ENCODE data around the gene HNRNPAB. TPM values are rescaled to one million over a fixed set of nuclear protein-coding genes. Genes with fewer than 3 reads are reported as not detected.
A peak's percentile ranks its signal among the peaks of the same experiment; 100 is the strongest.

Gene HNRNPAB
- total and polyA plus RNA-seq, 9 of the 15 experiments (the other 6 are each of a cell fraction or from before 2014, with no cell fraction given): 34.6 to 425 (median 236) TPM

- no TSS peak for BruUV-seq (replicated peaks)
- Histone ChIP-seq H3K9me1 (ENCODE audit: control insufficient read depth, insufficient read depth, low read length) (no peaks in the 10 kb centered on the region), H3K4me2 (ENCODE audit: insufficient read depth, low read length) (peak overlapping the region; percentile 59), H3K9ac (ENCODE audit: insufficient read depth in 1 of 2, low read depth in 2 of 2, low read length in 2 of 2) (peak overlapping the region in 1 of 2 experiments; percentile 33; a peak in 2 of 4 replicates), H3K36me3 (ENCODE audit: control insufficient read depth, insufficient read depth, low read length) (no peaks in the 10 kb centered on the region), H3K27ac (ENCODE audit: extremely low read depth, low read depth, low read length) (no peak overlapping the region), H4K20me1 (replicated peaks; ENCODE audit: control insufficient read depth, insufficient read depth, low read length) (no peaks in the 10 kb centered on the region), H2AFZ (ENCODE audit: low read depth, low read length) (peak overlapping the region; percentile 85), H3K27me3 (ENCODE audit: control insufficient read depth in 2 of 2, insufficient read depth in 2 of 2, low read length in 2 of 2) (peaks cover 3 to 18% of the 10 kb centered on the region in 2 experiments; a peak in 2 of 5 replicates), H3K9me3 (replicated peaks; ENCODE audit: control insufficient read depth, insufficient read depth, low read depth, low read length) (no peaks in the 10 kb centered on the region), H3K4me3 (no peak overlapping the region), H3K4me1 (replicated peaks in 1 of 2; ENCODE audit: control insufficient read depth in 2 of 2, insufficient read depth in 2 of 2, low read length in 2 of 2) (peaks cover 3 to 15% of the 10 kb centered on the region in 2 experiments; a peak in 3 of 5 replicates), H3K79me2 (ENCODE audit: control insufficient read depth, insufficient read depth, low read length) (no peaks in the 10 kb centered on the region)
- 12% methylated on average over 30 of the region's 33 CpGs for WGBS (ENCODE audit: insufficient coverage, low coverage, missing lambda C conversion rate)
- POLR2A ChIA-PET: interaction anchor here (2.2 kb wide), 1 partner anchor 90 kb away, joined by 10 read pairs; no protein-coding TSS in a partner anchor
- CTCF ChIA-PET (ENCODE audit: low intra/inter-chr PET ratio): interaction anchor here (0.5 to 5.9 kb wide), 4 partner anchors 18 to 998 kb away, joined by 5 to 108 read pairs (median 8); no protein-coding TSS in a partner anchor
- peak; percentile 98 for ATAC-seq
- FAIRE-seq: peak; percentile 86
- DNase-seq (ENCODE audit: extremely low read depth in 1 of 4, low spot score in 3 of 4): peak; percentile 88 to 90 (median 89)
- in situ Hi-C loops (cut with MboI): no loop called here
- intact Hi-C loops (cut with micrococcal nuclease): loop anchor here (1.0 to 10.0 kb wide), 2 partner anchors 88 to 169 kb away; partner anchors contain the start of gene PROP1
- peak; percentile 89 for TF ChIP-seq ARID2 (IDR thresholded peaks at IDR 0.05)
- TF ChIP-seq, protein P1, sequence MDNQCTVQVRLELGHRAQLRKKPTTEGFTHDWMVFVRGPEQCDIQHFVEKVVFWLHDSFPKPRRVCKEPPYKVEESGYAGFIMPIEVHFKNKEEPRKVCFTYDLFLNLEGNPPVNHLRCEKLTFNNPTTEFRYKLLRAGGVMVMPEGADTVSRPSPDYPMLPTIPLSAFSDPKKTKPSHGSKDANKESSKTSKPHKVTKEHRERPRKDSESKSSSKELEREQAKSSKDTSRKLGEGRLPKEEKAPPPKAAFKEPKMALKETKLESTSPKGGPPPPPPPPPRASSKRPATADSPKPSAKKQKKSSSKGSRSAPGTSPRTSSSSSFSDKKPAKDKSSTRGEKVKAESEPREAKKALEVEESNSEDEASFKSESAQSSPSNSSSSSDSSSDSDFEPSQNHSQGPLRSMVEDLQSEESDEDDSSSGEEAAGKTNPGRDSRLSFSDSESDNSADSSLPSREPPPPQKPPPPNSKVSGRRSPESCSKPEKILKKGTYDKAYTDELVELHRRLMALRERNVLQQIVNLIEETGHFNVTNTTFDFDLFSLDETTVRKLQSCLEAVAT (IDR thresholded peaks at IDR 0.05): no peak
- no peak for TF ChIP-seq BDP1 (IDR thresholded peaks at IDR 0.05; ENCODE audit: insufficient read depth, insufficient read length)
- peak; percentile 95 for TF ChIP-seq RB1 (IDR thresholded peaks at IDR 0.05; ENCODE audit: low read depth)
- TF ChIP-seq MGA (IDR thresholded peaks at IDR 0.05): peak; percentile 36; the same call in 1 of the 2 replicates
- TF ChIP-seq HNRNPL (IDR thresholded peaks at IDR 0.05; ENCODE audit: low read depth, low read length): peak; percentile 28; the same call in 1 of the 2 replicates
These were observed 40.3 kb upstream of the HNRNPAB start for GRCh38 chr5:178163772-178164735.

All from K562 (cell line).